ENCODE measurements around the gene FAM47E. TPM values are rescaled to one million over a fixed set of nuclear protein-coding genes. Genes with fewer than 3 reads are reported as not detected.

Gene FAM47E
- total and polyA plus RNA-seq, 2 of the 8 experiments (the other 6 are each of a cell fraction or from before 2014, with no cell fraction given) = 1.3 to 1.4 TPM

- Histone ChIP-seq H3K9me3 (ENCODE audit: insufficient read depth in 2 of 2, low read depth in 1 of 2, low read length in 1 of 2) (no peaks in the 10 kb centered on the region), H4K20me1 (replicated peaks in 1 of 2; ENCODE audit: control insufficient read depth in 1 of 2, insufficient read depth in 2 of 2, low read length in 2 of 2) (no peaks in the 10 kb centered on the region), H2AK5ac (ENCODE audit: low read depth, low read length) (no peak overlapping the region), H2BK15ac (ENCODE audit: low read length) (no peak overlapping the region), H2BK120ac (replicated peaks; ENCODE audit: low read depth, low read length) (no peak overlapping the region), H3K23me2 (ENCODE audit: low read depth, low read length) (0 out of 2 replicates have a peak, but pooled peaks cover 3% of the 10 kb centered on the region), H3K23ac (ENCODE audit: insufficient read length) (no peak overlapping the region), H2BK20ac (ENCODE audit: low read length) (no peak overlapping the region), H4K91ac (replicated peaks; ENCODE audit: insufficient read length, low read length) (no peak overlapping the region), H3K27ac (ENCODE audit: low read depth, low read length) (no peak overlapping the region), H4K8ac (ENCODE audit: extremely low read depth, insufficient read depth, low read length) (no peak overlapping the region), H3K27me3 (replicated peaks in 1 of 4; ENCODE audit: control insufficient read depth in 3 of 4, extremely low read depth in 1 of 4, insufficient read depth in 3 of 4, low read length in 3 of 4) (no peaks in the 10 kb centered on the region), H3K79me2 (ENCODE audit: control insufficient read depth in 1 of 2, insufficient read depth in 2 of 2, low read length in 2 of 2) (no peaks in the 10 kb centered on the region), H3K56ac (replicated peaks; ENCODE audit: insufficient read length, low read depth, low read length) (no peak overlapping the region), H3K4me1 (replicated peaks in 1 of 4; ENCODE audit: control insufficient read depth in 3 of 4, insufficient read depth in 4 of 4, low read length in 3 of 4) (no peaks in the 10 kb centered on the region), H3K4me3 (ENCODE audit: extremely low read depth in 1 of 4, insufficient read depth in 2 of 4, low read depth in 3 of 4, low read length in 4 of 4) (no peak overlapping the region), H2BK12ac (ENCODE audit: low read depth, low read length) (no peak overlapping the region), H3K4ac (replicated peaks; ENCODE audit: insufficient read length, low read depth, low read length) (no peak overlapping the region), H3K18ac (ENCODE audit: extremely low read depth, low read length) (no peak overlapping the region), H2BK5ac (ENCODE audit: low read depth, low read length) (no peak overlapping the region), H2AFZ (ENCODE audit: low read length) (no peak overlapping the region), H3K4me2 (ENCODE audit: insufficient read depth in 1 of 2, low read depth in 2 of 2, low read length in 2 of 2) (no peak overlapping the region), H3K9ac (replicated peaks in 1 of 4; ENCODE audit: extremely low read depth in 1 of 4, low read depth in 3 of 4, low read length in 3 of 4) (no peak overlapping the region), H3K79me1 (ENCODE audit: low read depth, low read length) (no peaks in the 10 kb centered on the region), H4K5ac (ENCODE audit: insufficient read length, low read depth, low read length) (no peak overlapping the region), H3K14ac (ENCODE audit: insufficient read length) (no peak overlapping the region), H3K36me3 (ENCODE audit: control insufficient read depth in 2 of 4, insufficient read depth in 4 of 4, low read length in 3 of 4) (no peaks in the 10 kb centered on the region)
- 87% methylated on average over 6 of the region's 6 CpGs; no CpG with 5 or more reads in 1 of the 2 experiments for WGBS, 2 experiments (ENCODE audit: extremely low coverage in 1 of 2, insufficient coverage in 1 of 2, insufficient read length in 1 of 2, insufficient replicate concordance in 2 of 2, low coverage in 1 of 2, low lambda C conversion rate in 2 of 2, missing lambda C conversion rate in 1 of 2)
- CTCF ChIA-PET (ENCODE audit: partially characterized antibody) = interaction anchor here (1.1 to 1.4 kb wide), 2 partner anchors 8 to 50 kb away, joined by 3 to 4 read pairs; no protein-coding TSS in a partner anchor
- DNase-seq (ENCODE audit: low read depth in 1 of 2, low spot score in 2 of 2) (no peak), FAIRE-seq (no peak)
- POLR2A ChIA-PET (ENCODE audit: partially characterized antibody) = no interaction called here
These were observed 14.2 kb downstream of the FAM47E start for GRCh38 chr4:76265631-76266218.

All from H1 (cell line).